Measurements from ENCODE around the gene RAB34. TPM values are rescaled to one million over a fixed set of nuclear protein-coding genes. Genes with fewer than 3 reads are reported as not detected.

The RAB34 gene
- polyA plus RNA-seq, 2 of the 4 experiments (the other 2 are of a cell fraction): 211 to 288 TPM

DNA sequence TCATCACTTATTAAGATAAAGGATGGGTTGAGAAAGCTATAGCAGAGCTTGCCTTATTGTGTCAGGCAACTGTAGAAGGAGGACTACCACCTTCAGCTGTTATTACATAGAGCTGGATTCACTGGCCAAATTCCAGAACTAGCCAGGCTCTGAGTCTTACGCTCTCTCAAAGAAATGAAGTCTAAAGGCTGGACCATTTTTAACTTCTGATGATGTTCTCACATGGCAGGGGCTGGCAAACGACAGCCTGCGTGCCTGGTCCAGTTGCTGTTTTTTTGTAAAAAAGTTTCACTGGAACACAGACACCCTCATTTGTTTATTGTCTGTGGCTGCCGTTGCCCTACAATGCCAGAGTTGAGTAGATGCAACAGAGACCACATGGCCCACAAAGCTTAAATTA, 47.4 kb upstream of the RAB34 start:
- no peak overlapping the region for H3K4me3 ChIP-seq
- H3K9me3 ChIP-seq: no peaks in the 10 kb centered on the region
- H3K4me2 ChIP-seq: no peak overlapping the region
- WGBS (ENCODE audit: missing lambda C conversion rate): 91% methylated on average over 4 of the region's 4 CpGs
- TF ChIP-seq ZC3H11A (IDR thresholded peaks at IDR 0.05): no peak
- TF ChIP-seq TFCP2L1 (CRISPR knock-in tag; IDR thresholded peaks at IDR 0.05): no peak
- no peak for TF ChIP-seq RFX5 (IDR thresholded peaks at IDR 0.05)
- no peak for TF ChIP-seq JUN (IDR thresholded peaks at IDR 0.05)
- TF ChIP-seq FOXS1 (CRISPR knock-in tag; IDR thresholded peaks at IDR 0.05): no peak
- no peak for TF ChIP-seq PBX3 (IDR thresholded peaks at IDR 0.05)
- TF ChIP-seq SMC3 (IDR thresholded peaks at IDR 0.05): no peak
- TF ChIP-seq, protein P1, sequence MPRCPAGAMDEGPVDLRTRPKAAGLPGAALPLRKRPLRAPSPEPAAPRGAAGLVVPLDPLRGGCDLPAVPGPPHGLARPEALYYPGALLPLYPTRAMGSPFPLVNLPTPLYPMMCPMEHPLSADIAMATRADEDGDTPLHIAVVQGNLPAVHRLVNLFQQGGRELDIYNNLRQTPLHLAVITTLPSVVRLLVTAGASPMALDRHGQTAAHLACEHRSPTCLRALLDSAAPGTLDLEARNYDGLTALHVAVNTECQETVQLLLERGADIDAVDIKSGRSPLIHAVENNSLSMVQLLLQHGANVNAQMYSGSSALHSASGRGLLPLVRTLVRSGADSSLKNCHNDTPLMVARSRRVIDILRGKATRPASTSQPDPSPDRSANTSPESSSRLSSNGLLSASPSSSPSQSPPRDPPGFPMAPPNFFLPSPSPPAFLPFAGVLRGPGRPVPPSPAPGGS (IDR thresholded peaks at IDR 0.05): no peak
- TF ChIP-seq, protein P2, sequence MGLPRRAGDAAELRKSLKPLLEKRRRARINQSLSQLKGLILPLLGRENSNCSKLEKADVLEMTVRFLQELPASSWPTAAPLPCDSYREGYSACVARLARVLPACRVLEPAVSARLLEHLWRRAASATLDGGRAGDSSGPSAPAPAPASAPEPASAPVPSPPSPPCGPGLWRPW (IDR thresholded peaks at IDR 0.05): no peak
- no peak for TF ChIP-seq E2F6 (IDR thresholded peaks at IDR 0.05; ENCODE audit: borderline replicate concordance, low read depth)
- no peak for TF ChIP-seq ESRRA (IDR thresholded peaks at IDR 0.05; ENCODE audit: borderline replicate concordance, low read length)
- TF ChIP-seq ZNF302 (CRISPR knock-in tag; IDR thresholded peaks at IDR 0.05): no peak
- no peak for TF ChIP-seq PHF8 (IDR thresholded peaks at IDR 0.05; ENCODE audit: borderline replicate concordance, low read depth)
- no peak for TF ChIP-seq NFE2L2 (conservative IDR thresholded peaks at IDR 0.05; ENCODE audit: low read length)
- no peak for TF ChIP-seq POLR2A (IDR thresholded peaks at IDR 0.05; ENCODE audit: low read length)
- TF ChIP-seq KDM5A (IDR thresholded peaks at IDR 0.05): no peak
- no peak for TF ChIP-seq FOSB (CRISPR knock-in tag; IDR thresholded peaks at IDR 0.05)
- no peak for TF ChIP-seq HOXA7 (CRISPR knock-in tag; IDR thresholded peaks at IDR 0.05)
- no peak for TF ChIP-seq RCOR1 (IDR thresholded peaks at IDR 0.05; ENCODE audit: low read depth, low read length)
- FAIRE-seq (no peak), ATAC-seq (no peak), DNase-seq (ENCODE audit: low read depth in 1 of 2, low spot score in 1 of 2) (no peak)
- CTCF ChIA-PET: interaction anchor here (0.9 to 17.8 kb wide), 29 partner anchors 9 to 352 kb away, joined by 3 to 493 read pairs (median 24); partner anchors contain the start of genes DHRS13, ERAL1, FAM222B and FLOT2
- peaks cover 15% of the 10 kb centered on the region for H3K4me1 ChIP-seq
- POLR2A ChIA-PET: interaction anchor here (2.2 kb wide), 1 partner anchor 77 kb away, joined by 7 read pairs; the partner anchor contains the start of gene FAM222B
- no peak overlapping the region for H3K27ac ChIP-seq

DNA sequence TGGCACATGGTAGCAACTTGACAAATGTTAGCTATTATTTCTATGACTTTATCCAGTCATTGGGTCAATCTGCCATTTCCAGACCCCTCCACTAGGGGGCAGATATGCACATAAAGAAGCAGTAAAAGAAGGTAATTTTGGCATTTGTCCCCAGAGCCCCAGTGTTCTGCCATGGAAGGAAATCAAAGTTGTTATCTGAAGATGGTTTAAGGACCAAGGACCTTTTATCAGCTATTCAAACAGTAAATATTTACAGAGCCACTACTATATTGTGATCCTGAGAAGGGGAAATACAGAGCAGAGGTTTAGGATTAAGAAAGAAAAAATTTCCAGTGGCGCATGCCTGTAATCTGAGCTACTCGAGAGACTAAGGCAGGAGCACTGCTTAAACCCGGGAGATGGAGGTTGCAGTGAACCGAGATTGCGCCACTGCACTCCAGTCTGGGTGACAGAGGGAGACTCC, 46.2 kb upstream of the RAB34 start:
- peak; percentile 18 for FAIRE-seq

More for the DNA sequence above, 46.2 kb upstream of the RAB34 start:
- WGBS (ENCODE audit: missing lambda C conversion rate): 63% methylated on average over 5 of the region's 5 CpGs
- Histone ChIP-seq H3K4me1 (peaks cover 15% of the 10 kb centered on the region), H3K27ac (no peak overlapping the region), H3K4me3 (no peak overlapping the region), H3K4me2 (no peak overlapping the region), H3K9me3 (no peaks in the 10 kb centered on the region)
- CTCF ChIA-PET: interaction anchor here (0.6 to 17.8 kb wide), 58 partner anchors 10 to 487 kb away, joined by 3 to 493 read pairs (median 12); partner anchors contain the start of genes DHRS13, ERAL1, FAM222B and FLOT2
- ATAC-seq (peak; percentile 51 to 69; a peak in 5 of 6 replicates), DNase-seq (ENCODE audit: low read depth in 1 of 2, low spot score in 1 of 2) (peak; percentile 78 to 81)
- POLR2A ChIA-PET: interaction anchor here (0.6 to 3.2 kb wide), 7 partner anchors 37 to 188 kb away, joined by 3 to 13 read pairs (median 9); partner anchors contain the start of genes FAM222B and PHF12
- TF ChIP-seq, protein P3, sequence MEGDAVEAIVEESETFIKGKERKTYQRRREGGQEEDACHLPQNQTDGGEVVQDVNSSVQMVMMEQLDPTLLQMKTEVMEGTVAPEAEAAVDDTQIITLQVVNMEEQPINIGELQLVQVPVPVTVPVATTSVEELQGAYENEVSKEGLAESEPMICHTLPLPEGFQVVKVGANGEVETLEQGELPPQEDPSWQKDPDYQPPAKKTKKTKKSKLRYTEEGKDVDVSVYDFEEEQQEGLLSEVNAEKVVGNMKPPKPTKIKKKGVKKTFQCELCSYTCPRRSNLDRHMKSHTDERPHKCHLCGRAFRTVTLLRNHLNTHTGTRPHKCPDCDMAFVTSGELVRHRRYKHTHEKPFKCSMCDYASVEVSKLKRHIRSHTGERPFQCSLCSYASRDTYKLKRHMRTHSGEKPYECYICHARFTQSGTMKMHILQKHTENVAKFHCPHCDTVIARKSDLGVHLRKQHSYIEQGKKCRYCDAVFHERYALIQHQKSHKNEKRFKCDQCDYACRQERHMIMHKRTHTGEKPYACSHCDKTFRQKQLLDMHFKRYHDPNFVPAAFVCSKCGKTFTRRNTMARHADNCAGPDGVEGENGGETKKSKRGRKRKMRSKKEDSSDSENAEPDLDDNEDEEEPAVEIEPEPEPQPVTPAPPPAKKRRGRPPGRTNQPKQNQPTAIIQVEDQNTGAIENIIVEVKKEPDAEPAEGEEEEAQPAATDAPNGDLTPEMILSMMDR (IDR thresholded peaks at IDR 0.05): peak; percentile 97
- TF ChIP-seq SMC3 (IDR thresholded peaks at IDR 0.05) (peak; percentile 92), BHLHE40 (IDR thresholded peaks at IDR 0.05; ENCODE audit: low read depth, low read length) (no peak), EP300 (IDR thresholded peaks at IDR 0.05) (no peak), RAD21 (conservative IDR thresholded peaks at IDR 0.05 in 1 of 2, IDR thresholded peaks at IDR 0.05 in 1 of 2) (peak; percentile 87 to 89)

Measured in A549 (cell line).